GM23338 (cell line): ENCODE data around the gene AP1B1. TPM values are rescaled to one million over a fixed set of nuclear protein-coding genes. Genes with fewer than 3 reads are reported as not detected.

Experiments used
- ATAC-seq: fragments of 200-7000 bp; cut with Tn5 transposase; 3 replicates; pipeline ENCODE4 v1.9.1; 2020
- DNase-seq: peaks from one replicate; pipeline ENCODE4 v3.0.0-alpha.2; 2015; ENCODE audit warnings: low spot score
- H2AFZ ChIP-seq: fragments of 200-600 bp; sonication (generic); 2 replicates; pipeline ENCODE4 v1.8.0; 2016; ENCODE audit warnings: antibody characterized with exemption, mild to moderate bottlenecking, moderate library complexity
- H3F3A ChIP-seq: fragments of 200-600 bp; sonication (generic); replicated peaks from 2 replicates; pipeline ENCODE4 v1.8.0; 2017; ENCODE audit warnings: antibody characterized with exemption, mixed run types, low read depth
- H3K27ac ChIP-seq: fragments of 200-600 bp; sonication (generic); 2 replicates; pipeline ENCODE4 v1.6.1; 2016; ENCODE audit warnings: low read depth
- H3K27me3 ChIP-seq: fragments of 200-600 bp; sonication (generic); 2 replicates; pipeline ENCODE4 v1.8.0; 2016; ENCODE audit warnings: mild to moderate bottlenecking, mixed run types, moderate library complexity; ENCODE audit not compliant: insufficient read depth
- H3K36me3 ChIP-seq: fragments of 200-600 bp; sonication (generic); 2 replicates; pipeline ENCODE4 v1.8.0; 2016; ENCODE audit warnings: mild to moderate bottlenecking; ENCODE audit not compliant: insufficient read depth
- H3K4me1 ChIP-seq: fragments of 200-600 bp; sonication (generic); 2 replicates; pipeline ENCODE4 v1.8.0; 2016; ENCODE audit warnings: mild to moderate bottlenecking, moderate library complexity; ENCODE audit not compliant: insufficient read depth
- H3K4me2 ChIP-seq: fragments of 200-600 bp; sonication (generic); 2 replicates; pipeline ENCODE4 v1.7.1; 2017; ENCODE audit warnings: mixed run types
- H3K4me3 ChIP-seq: fragments of 200-600 bp; sonication (generic); 2 replicates; pipeline ENCODE4 v1.6.1; 2016; ENCODE audit warnings: mixed run types
- H3K79me2 ChIP-seq: fragments of 200-600 bp; sonication (generic); replicated peaks from 2 replicates; pipeline ENCODE4 v1.8.0; 2017; ENCODE audit warnings: mild to moderate bottlenecking; ENCODE audit not compliant: insufficient read depth
- H3K9me2 ChIP-seq: fragments of 200-600 bp; sonication (generic); 2 replicates; pipeline ENCODE4 v1.8.0; 2017; ENCODE audit not compliant: insufficient read depth
- H4K20me1 ChIP-seq: fragments of 200-600 bp; sonication (generic); replicated peaks from 2 replicates; pipeline ENCODE4 v1.8.0; 2017; ENCODE audit warnings: mild to moderate bottlenecking; ENCODE audit not compliant: insufficient read depth
- H3K27ac Mint-ChIP-seq: 2 replicates; pipeline ENCODE4 v1.8.0; 2020; ENCODE audit warnings: inconsistent platforms, mild to moderate bottlenecking, moderate library complexity, mixed read lengths
- H3K27me3 Mint-ChIP-seq: 3 replicates; pipeline ENCODE4 v1.8.0; 2022; ENCODE audit warnings: low read depth, mild to moderate bottlenecking, moderate library complexity, mixed read lengths, inconsistent platforms; ENCODE audit not compliant: insufficient read depth, poor library complexity
- H3K36me3 Mint-ChIP-seq: 3 replicates; pipeline ENCODE4 v1.8.0; 2021; ENCODE audit warnings: low read depth, mild to moderate bottlenecking, inconsistent platforms, moderate library complexity, mixed read lengths
- H3K4me1 Mint-ChIP-seq: 3 replicates; pipeline ENCODE4 v1.8.0; 2020; ENCODE audit warnings: mild to moderate bottlenecking, inconsistent platforms, mixed read lengths
- H3K4me3 Mint-ChIP-seq: 3 replicates; pipeline ENCODE4 v1.8.0; 2021; ENCODE audit warnings: moderate library complexity, mild to moderate bottlenecking, inconsistent platforms, mixed read lengths
- H3K9me3 Mint-ChIP-seq: 3 replicates; pipeline ENCODE4 v1.8.0; 2020; ENCODE audit warnings: moderate library complexity, mild to moderate bottlenecking, inconsistent platforms, mixed read lengths
- EZH2 ChIP-seq: fragments of 200-600 bp; sonication (generic); IDR thresholded peaks from one replicate; pipeline ENCODE4 v1.8.0; 2017; ENCODE audit warnings: antibody characterized with exemption, mild to moderate bottlenecking, low read depth; ENCODE audit not compliant: unreplicated experiment
- EZH2phosphoT487 ChIP-seq: fragments of 200-600 bp; sonication (generic); IDR thresholded peaks from one replicate; pipeline ENCODE4 v1.8.1; 2018; ENCODE audit warnings: antibody characterized with exemption; ENCODE audit not compliant: unreplicated experiment
- NANOG ChIP-seq: IDR thresholded peaks from 2 replicates; pipeline ENCODE4 v1.6.1; 2016; ENCODE audit warnings: antibody characterized with exemption, borderline replicate concordance
- ZNF114 ChIP-seq: fragments of 250-450 bp; sonication (Bioruptor Pico); IDR thresholded peaks from 2 replicates; pipeline ENCODE4 v1.5.0; 2020; ENCODE audit warnings: mild to moderate bottlenecking, moderate library complexity
- polyA plus RNA-seq: library from polyadenylated mRNA; unstranded; fragments of >200 nt; fragmentation: Nextera tagmentation; extraction: Ambion mirVana; gene quantifications from 2 replicates; pipeline ENCODE4 v1.2.1, GENCODE V29; 2016
- total RNA-seq: library from RNA; depleted of rRNA; stranded (reverse); fragments of >200 nt; shearing (Covaris generic); gene quantifications from 2 replicates; pipeline ENCODE4 v1.2.3, GENCODE V29; 2014
- TF ChIP-seq, protein P1 (sequence below): IDR thresholded peaks from one replicate; pipeline ENCODE4 v1.6.1; 2018; ENCODE audit warnings: antibody characterized with exemption; ENCODE audit not compliant: unreplicated experiment
- TF ChIP-seq, protein P2 (sequence below): fragments of 250-450 bp; sonication (Bioruptor Pico); IDR thresholded peaks from 2 replicates; pipeline ENCODE4 v1.5.0; 2020; ENCODE audit warnings: mild to moderate bottlenecking, moderate library complexity

The AP1B1 gene
- total and polyA plus RNA-seq, 2 experiments from 2014 or later, result 19.5 to 74.4 TPM

- H3K27me3 Mint-ChIP-seq, result peaks cover 6% of the 10 kb centered on the region
- H4K20me1 ChIP-seq, result no peaks in the 10 kb centered on the region; the same call in 1 of the 2 replicates
- DNase-seq, result no peak
- TF ChIP-seq NANOG (no peak), ZNF114 (no peak), EZH2phosphoT487 (no peak), EZH2 (no peak)
- TF ChIP-seq, protein P1, sequence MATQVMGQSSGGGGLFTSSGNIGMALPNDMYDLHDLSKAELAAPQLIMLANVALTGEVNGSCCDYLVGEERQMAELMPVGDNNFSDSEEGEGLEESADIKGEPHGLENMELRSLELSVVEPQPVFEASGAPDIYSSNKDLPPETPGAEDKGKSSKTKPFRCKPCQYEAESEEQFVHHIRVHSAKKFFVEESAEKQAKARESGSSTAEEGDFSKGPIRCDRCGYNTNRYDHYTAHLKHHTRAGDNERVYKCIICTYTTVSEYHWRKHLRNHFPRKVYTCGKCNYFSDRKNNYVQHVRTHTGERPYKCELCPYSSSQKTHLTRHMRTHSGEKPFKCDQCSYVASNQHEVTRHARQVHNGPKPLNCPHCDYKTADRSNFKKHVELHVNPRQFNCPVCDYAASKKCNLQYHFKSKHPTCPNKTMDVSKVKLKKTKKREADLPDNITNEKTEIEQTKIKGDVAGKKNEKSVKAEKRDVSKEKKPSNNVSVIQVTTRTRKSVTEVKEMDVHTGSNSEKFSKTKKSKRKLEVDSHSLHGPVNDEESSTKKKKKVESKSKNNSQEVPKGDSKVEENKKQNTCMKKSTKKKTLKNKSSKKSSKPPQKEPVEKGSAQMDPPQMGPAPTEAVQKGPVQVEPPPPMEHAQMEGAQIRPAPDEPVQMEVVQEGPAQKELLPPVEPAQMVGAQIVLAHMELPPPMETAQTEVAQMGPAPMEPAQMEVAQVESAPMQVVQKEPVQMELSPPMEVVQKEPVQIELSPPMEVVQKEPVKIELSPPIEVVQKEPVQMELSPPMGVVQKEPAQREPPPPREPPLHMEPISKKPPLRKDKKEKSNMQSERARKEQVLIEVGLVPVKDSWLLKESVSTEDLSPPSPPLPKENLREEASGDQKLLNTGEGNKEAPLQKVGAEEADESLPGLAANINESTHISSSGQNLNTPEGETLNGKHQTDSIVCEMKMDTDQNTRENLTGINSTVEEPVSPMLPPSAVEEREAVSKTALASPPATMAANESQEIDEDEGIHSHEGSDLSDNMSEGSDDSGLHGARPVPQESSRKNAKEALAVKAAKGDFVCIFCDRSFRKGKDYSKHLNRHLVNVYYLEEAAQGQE, result no peak
- TF ChIP-seq, protein P2, sequence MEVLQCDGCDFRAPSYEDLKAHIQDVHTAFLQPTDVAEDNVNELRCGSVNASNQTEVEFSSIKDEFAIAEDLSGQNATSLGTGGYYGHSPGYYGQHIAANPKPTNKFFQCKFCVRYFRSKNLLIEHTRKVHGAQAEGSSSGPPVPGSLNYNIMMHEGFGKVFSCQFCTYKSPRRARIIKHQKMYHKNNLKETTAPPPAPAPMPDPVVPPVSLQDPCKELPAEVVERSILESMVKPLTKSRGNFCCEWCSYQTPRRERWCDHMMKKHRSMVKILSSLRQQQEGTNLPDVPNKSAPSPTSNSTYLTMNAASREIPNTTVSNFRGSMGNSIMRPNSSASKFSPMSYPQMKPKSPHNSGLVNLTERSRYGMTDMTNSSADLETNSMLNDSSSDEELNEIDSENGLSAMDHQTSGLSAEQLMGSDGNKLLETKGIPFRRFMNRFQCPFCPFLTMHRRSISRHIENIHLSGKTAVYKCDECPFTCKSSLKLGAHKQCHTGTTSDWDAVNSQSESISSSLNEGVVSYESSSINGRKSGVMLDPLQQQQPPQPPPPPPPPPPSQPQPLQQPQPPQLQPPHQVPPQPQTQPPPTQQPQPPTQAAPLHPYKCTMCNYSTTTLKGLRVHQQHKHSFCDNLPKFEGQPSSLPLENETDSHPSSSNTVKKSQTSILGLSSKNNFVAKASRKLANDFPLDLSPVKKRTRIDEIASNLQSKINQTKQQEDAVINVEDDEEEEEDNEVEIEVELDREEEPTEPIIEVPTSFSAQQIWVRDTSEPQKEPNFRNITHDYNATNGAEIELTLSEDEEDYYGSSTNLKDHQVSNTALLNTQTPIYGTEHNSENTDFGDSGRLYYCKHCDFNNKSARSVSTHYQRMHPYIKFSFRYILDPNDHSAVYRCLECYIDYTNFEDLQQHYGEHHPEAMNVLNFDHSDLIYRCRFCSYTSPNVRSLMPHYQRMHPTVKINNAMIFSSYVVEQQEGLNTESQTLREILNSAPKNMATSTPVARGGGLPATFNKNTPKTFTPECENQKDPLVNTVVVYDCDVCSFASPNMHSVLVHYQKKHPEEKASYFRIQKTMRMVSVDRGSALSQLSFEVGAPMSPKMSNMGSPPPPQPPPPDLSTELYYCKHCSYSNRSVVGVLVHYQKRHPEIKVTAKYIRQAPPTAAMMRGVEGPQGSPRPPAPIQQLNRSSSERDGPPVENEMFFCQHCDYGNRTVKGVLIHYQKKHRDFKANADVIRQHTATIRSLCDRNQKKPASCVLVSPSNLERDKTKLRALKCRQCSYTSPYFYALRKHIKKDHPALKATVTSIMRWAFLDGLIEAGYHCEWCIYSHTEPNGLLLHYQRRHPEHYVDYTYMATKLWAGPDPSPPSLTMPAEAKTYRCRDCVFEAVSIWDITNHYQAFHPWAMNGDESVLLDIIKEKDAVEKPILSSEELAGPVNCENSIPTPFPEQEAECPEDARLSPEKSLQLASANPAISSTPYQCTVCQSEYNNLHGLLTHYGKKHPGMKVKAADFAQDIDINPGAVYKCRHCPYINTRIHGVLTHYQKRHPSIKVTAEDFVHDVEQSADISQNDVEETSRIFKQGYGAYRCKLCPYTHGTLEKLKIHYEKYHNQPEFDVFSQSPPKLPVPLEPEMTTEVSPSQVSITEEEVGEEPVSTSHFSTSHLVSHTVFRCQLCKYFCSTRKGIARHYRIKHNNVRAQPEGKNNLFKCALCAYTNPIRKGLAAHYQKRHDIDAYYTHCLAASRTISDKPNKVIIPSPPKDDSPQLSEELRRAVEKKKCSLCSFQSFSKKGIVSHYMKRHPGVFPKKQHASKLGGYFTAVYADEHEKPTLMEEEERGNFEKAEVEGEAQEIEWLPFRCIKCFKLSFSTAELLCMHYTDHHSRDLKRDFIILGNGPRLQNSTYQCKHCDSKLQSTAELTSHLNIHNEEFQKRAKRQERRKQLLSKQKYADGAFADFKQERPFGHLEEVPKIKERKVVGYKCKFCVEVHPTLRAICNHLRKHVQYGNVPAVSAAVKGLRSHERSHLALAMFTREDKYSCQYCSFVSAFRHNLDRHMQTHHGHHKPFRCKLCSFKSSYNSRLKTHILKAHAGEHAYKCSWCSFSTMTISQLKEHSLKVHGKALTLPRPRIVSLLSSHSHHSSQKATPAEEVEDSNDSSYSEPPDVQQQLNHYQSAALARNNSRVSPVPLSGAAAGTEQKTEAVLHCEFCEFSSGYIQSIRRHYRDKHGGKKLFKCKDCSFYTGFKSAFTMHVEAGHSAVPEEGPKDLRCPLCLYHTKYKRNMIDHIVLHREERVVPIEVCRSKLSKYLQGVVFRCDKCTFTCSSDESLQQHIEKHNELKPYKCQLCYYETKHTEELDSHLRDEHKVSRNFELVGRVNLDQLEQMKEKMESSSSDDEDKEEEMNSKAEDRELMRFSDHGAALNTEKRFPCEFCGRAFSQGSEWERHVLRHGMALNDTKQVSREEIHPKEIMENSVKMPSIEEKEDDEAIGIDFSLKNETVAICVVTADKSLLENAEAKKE, result no peak
- H3K4me3 Mint-ChIP-seq, result no peak overlapping the region
- H3K27ac Mint-ChIP-seq, result no peak overlapping the region
- H2AFZ ChIP-seq, result no peak overlapping the region
- no peaks in the 10 kb centered on the region for H3F3A ChIP-seq
- ATAC-seq, result no peak
- no peaks in the 10 kb centered on the region for H3K27me3 ChIP-seq
- no peaks in the 10 kb centered on the region for H3K79me2 ChIP-seq
- H3K4me1 Mint-ChIP-seq, result peaks cover 6% of the 10 kb centered on the region; the same call in 1 of the 3 replicates
- H3K9me2 ChIP-seq, result no peaks in the 10 kb centered on the region
- no peak overlapping the region for H3K27ac ChIP-seq
- H3K9me3 Mint-ChIP-seq, result no peaks in the 10 kb centered on the region
- no peak overlapping the region for H3K4me2 ChIP-seq
- peaks cover 16% of the 10 kb centered on the region for H3K36me3 Mint-ChIP-seq
- no peaks in the 10 kb centered on the region for H3K36me3 ChIP-seq
- H3K4me3 ChIP-seq, result no peak overlapping the region
- no peaks in the 10 kb centered on the region for H3K4me1 ChIP-seq
Measured at GRCh38 chr22:29332886-29333496, 55.4 kb downstream of the AP1B1 start.
